ENCODE measurements around the gene DAB1. TPM values are rescaled to one million over a fixed set of nuclear protein-coding genes. Genes with fewer than 3 reads are reported as not detected.
A peak's percentile ranks its signal among the peaks of the same experiment; 100 is the strongest.

Gene DAB1
- total and polyA plus RNA-seq, 2 of the 8 experiments (the other 6 are each of a cell fraction or from before 2014, with no cell fraction given): 4.4 to 11.8 TPM

GRCh38 chr1:57422271-57423134 is 1.4 kb downstream of the DAB1 start:
- H3K4me1 ChIP-seq (replicated peaks in 1 of 4; ENCODE audit: control insufficient read depth in 3 of 4, insufficient read depth in 4 of 4, low read length in 3 of 4): peaks cover 0 to 15% (median 1%) of the 10 kb centered on the region in 4 experiments; a peak in 5 of 7 replicates
- ChIA-PET CTCF (ENCODE audit: partially characterized antibody) (interaction anchor here (0.6 to 1.3 kb wide), 5 partner anchors 11 to 191 kb away, joined by 3 read pairs; no protein-coding TSS in a partner anchor), POLR2A (ENCODE audit: partially characterized antibody) (interaction anchor here (0.7 kb wide), 1 partner anchor 404 kb away, joined by 6 read pairs; no protein-coding TSS in a partner anchor)
- no peak overlapping the region; the same call in 1 of the 2 replicates for H2AFZ ChIP-seq (ENCODE audit: low read length)
- no peak overlapping the region for H2BK20ac ChIP-seq (ENCODE audit: low read length)
- peaks cover 0 to 11% (median 1%) of the 10 kb centered on the region in 4 experiments; a peak in 3 of 7 replicates for H3K27me3 ChIP-seq (replicated peaks in 1 of 4; ENCODE audit: control insufficient read depth in 3 of 4, extremely low read depth in 1 of 4, insufficient read depth in 3 of 4, low read length in 3 of 4)
- peak overlapping the region; percentile 66 for H3K18ac ChIP-seq (ENCODE audit: extremely low read depth, low read length)
- no peak overlapping the region for H3K27ac ChIP-seq (ENCODE audit: low read depth, low read length)
- H3K9ac ChIP-seq (replicated peaks in 1 of 4; ENCODE audit: extremely low read depth in 1 of 4, low read depth in 3 of 4, low read length in 3 of 4): peak overlapping the region in 3 of 4 experiments; percentile 25 to 35 (median 32); a peak in 4 of 7 replicates
- H4K8ac ChIP-seq (ENCODE audit: extremely low read depth, insufficient read depth, low read length): peak overlapping the region; percentile 39; the same call in 1 of the 2 replicates
- H3K79me1 ChIP-seq (ENCODE audit: low read depth, low read length): no peaks in the 10 kb centered on the region
- no peaks in the 10 kb centered on the region for H3K36me3 ChIP-seq (ENCODE audit: control insufficient read depth in 2 of 4, insufficient read depth in 4 of 4, low read length in 3 of 4)
- H2BK12ac ChIP-seq (ENCODE audit: low read depth, low read length): peak overlapping the region; percentile 82
- H3K4me3 ChIP-seq (ENCODE audit: extremely low read depth in 1 of 4, insufficient read depth in 2 of 4, low read depth in 3 of 4, low read length in 4 of 4): peak overlapping the region; percentile 51 to 81 (median 78)
- no peaks in the 10 kb centered on the region for H3K9me3 ChIP-seq (ENCODE audit: insufficient read depth in 2 of 2, low read depth in 1 of 2, low read length in 1 of 2)
- no peak for TF ChIP-seq SIX5 (IDR thresholded peaks at IDR 0.05; ENCODE audit: low read depth, low read length)
- peak; percentile 92; the same call in 1 of the 2 replicates for TF ChIP-seq RBBP5 (IDR thresholded peaks at IDR 0.05; ENCODE audit: borderline replicate concordance, low read depth, low read length)
- TF ChIP-seq RAD21 (IDR thresholded peaks at IDR 0.05 in 1 of 2, conservative IDR thresholded peaks at IDR 0.05 in 1 of 2; ENCODE audit: low read depth in 2 of 2, low read length in 2 of 2): peak; percentile 12 to 17; a peak in 3 of 4 replicates
- peak; percentile 82 for TF ChIP-seq ASH2L (IDR thresholded peaks at IDR 0.05; ENCODE audit: low read length)
- no peak for TF ChIP-seq RFX5 (IDR thresholded peaks at IDR 0.05; ENCODE audit: borderline replicate concordance, low read depth, low read length)
- TF ChIP-seq CREB1 (IDR thresholded peaks at IDR 0.05): 0 out of 2 replicates have a peak, but pooled peaks have one; percentile 5
- TF ChIP-seq HDAC2 (IDR thresholded peaks at IDR 0.05; ENCODE audit: borderline replicate concordance in 1 of 2, low read depth in 2 of 2, low read length in 2 of 2): peak; percentile 18 to 71; a peak in 1 of 4 replicates
- TF ChIP-seq SP4 (IDR thresholded peaks at IDR 0.05; ENCODE audit: low read length): no peak
- TF ChIP-seq CEBPB (IDR thresholded peaks at IDR 0.05; ENCODE audit: low read depth, low read length): no peak
- TF ChIP-seq KDM4A (IDR thresholded peaks at IDR 0.05; ENCODE audit: low read depth, low read length, severe bottlenecking): peak; percentile 91
- H4K20me1 ChIP-seq (replicated peaks in 1 of 2; ENCODE audit: control insufficient read depth in 1 of 2, insufficient read depth in 2 of 2, low read length in 2 of 2): no peaks in the 10 kb centered on the region
- H3K56ac ChIP-seq (replicated peaks; ENCODE audit: insufficient read length, low read depth, low read length): no peak overlapping the region
- H3K4me2 ChIP-seq (ENCODE audit: insufficient read depth in 1 of 2, low read depth in 2 of 2, low read length in 2 of 2): peak overlapping the region; percentile 78 to 100
- H4K5ac ChIP-seq (ENCODE audit: insufficient read length, low read depth, low read length): no peak overlapping the region
- no peak overlapping the region for H4K91ac ChIP-seq (replicated peaks; ENCODE audit: insufficient read length, low read length)
- H2AK5ac ChIP-seq (ENCODE audit: low read depth, low read length): no peak overlapping the region
- H2BK15ac ChIP-seq (ENCODE audit: low read length): no peak overlapping the region
- peaks cover 0 to 3% of the 10 kb centered on the region in 2 experiments; a peak in 1 of 4 replicates for H3K79me2 ChIP-seq (ENCODE audit: control insufficient read depth in 1 of 2, insufficient read depth in 2 of 2, low read length in 2 of 2)
- WGBS, 2 experiments (ENCODE audit: extremely low coverage in 1 of 2, insufficient coverage in 1 of 2, insufficient read length in 1 of 2, insufficient replicate concordance in 2 of 2, low coverage in 1 of 2, low lambda C conversion rate in 2 of 2, missing lambda C conversion rate in 1 of 2): 1% methylated on average over 50 of the region's 66 CpGs; no CpG with 5 or more reads in 1 of the 2 experiments
- H3K23me2 ChIP-seq (ENCODE audit: low read depth, low read length): peaks cover 19% of the 10 kb centered on the region
- no peak overlapping the region for H3K4ac ChIP-seq (replicated peaks; ENCODE audit: insufficient read length, low read depth, low read length)
- no peak overlapping the region for H3K14ac ChIP-seq (ENCODE audit: insufficient read length)
- peak overlapping the region; percentile 57; the same call in 1 of the 2 replicates for H2BK5ac ChIP-seq (ENCODE audit: low read depth, low read length)
- no peak overlapping the region for H3K23ac ChIP-seq (ENCODE audit: insufficient read length)
- DNase-seq (ENCODE audit: low read depth in 1 of 2, low spot score in 2 of 2): peak in 1 of 2 experiments; percentile 70
- no peak overlapping the region for H2BK120ac ChIP-seq (replicated peaks; ENCODE audit: low read depth, low read length)
- FAIRE-seq: no peak

Measured in H1 (cell line).